NCI-H1092 treated with DMSO at 0.1 percent for 48 hours (cell line): Measurements from ENCODE around the gene BICD2.
A peak's percentile ranks its signal among the peaks of the same experiment; 100 is the strongest.

Experiments used
- DNase-seq: peaks from one replicate; lab custom pipeline; 2025; lab: John Stamatoyannopoulos, UW

The BICD2 gene

GRCh38 chr9:92747459-92748232 lies 17.0 kb downstream of the BICD2 start:
- DNase-seq = no peak

GRCh38 chr9:92746567-92747458 lies 17.8 kb downstream of the BICD2 start:
- DNase-seq = no peak

- no peak for DNase-seq
Observed at GRCh38 chr9:92745881-92746280, 18.8 kb downstream of the BICD2 start.

- DNase-seq = no peak
Observed at GRCh38 chr9:92745331-92745730, 19.3 kb downstream of the BICD2 start.

GRCh38 chr9:92740969-92741368 lies 23.7 kb downstream of the BICD2 start:
- DNase-seq = no peak

- no peak for DNase-seq
Observed at GRCh38 chr9:92740446-92740961, 24.1 kb downstream of the BICD2 start.

GRCh38 chr9:92740009-92740408 lies 24.6 kb downstream of the BICD2 start:
- DNase-seq = no peak

GRCh38 chr9:92739346-92739970 lies 25.2 kb downstream of the BICD2 start:
- no peak for DNase-seq

GRCh38 chr9:92738661-92739081 lies 26.0 kb downstream of the BICD2 start:
- DNase-seq = no peak

- no peak for DNase-seq
Observed at GRCh38 chr9:92737611-92738299, 26.9 kb downstream of the BICD2 start.

GRCh38 chr9:92737216-92737606 lies 27.4 kb downstream of the BICD2 start:
- DNase-seq = no peak

GRCh38 chr9:92736563-92737215 lies 27.9 kb downstream of the BICD2 start:
- no peak for DNase-seq

- no peak for DNase-seq
Observed at GRCh38 chr9:92735636-92736562, 28.7 kb downstream of the BICD2 start.

- DNase-seq = no peak
Observed at GRCh38 chr9:92734931-92735635, 29.6 kb downstream of the BICD2 start.

GRCh38 chr9:92730897-92731296 lies 33.7 kb downstream of the BICD2 start:
- no peak for DNase-seq

- DNase-seq = no peak
Observed at GRCh38 chr9:92729735-92730155, 34.9 kb downstream of the BICD2 start.

GRCh38 chr9:92728831-92729734 lies 35.5 kb downstream of the BICD2 start:
- peak; percentile 31 for DNase-seq
